Measurements from ENCODE around the gene RSRP1. TPM values are rescaled to one million over a fixed set of nuclear protein-coding genes. Genes with fewer than 3 reads are reported as not detected.

Gene RSRP1
- total and polyA plus RNA-seq, 2 experiments from 2014 or later, result 113 to 138 TPM

DNA sequence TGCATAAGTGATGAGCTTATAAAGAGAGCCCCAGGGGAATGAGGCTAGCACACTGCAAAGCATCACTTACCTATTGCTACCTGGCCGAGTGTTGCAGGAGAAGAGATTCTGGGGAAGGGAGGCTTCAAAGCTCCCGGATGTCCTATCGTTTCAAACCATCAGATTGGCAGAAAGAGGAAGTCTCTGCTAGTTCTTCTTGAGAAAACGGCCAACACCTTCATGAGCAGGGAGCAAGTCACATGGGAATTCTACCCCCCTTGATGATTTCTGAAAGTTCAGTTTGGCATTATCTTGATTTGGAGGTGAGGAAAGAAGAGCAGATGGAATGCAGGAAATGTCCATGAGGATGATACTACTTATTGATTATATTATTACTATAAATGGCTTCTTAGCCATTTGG lies 31.1 kb downstream of the RSRP1 start:
- Histone ChIP-seq H3F3A (ENCODE audit: insufficient read depth) (no peaks in the 10 kb centered on the region; the same call in 1 of the 2 replicates), H4K20me1 (ENCODE audit: insufficient read depth) (no peaks in the 10 kb centered on the region), H3K4me2 (ENCODE audit: unreplicated experiment) (no peak overlapping the region), H3K27me3 (replicated peaks; ENCODE audit: insufficient read depth) (no peaks in the 10 kb centered on the region), H3K4me3 (no peak overlapping the region), H3K36me3 (ENCODE audit: low read depth) (peaks cover under 1% of the 10 kb centered on the region; the same call in 1 of the 2 replicates), H3K9me3 (ENCODE audit: low read depth) (no peaks in the 10 kb centered on the region), H3K9ac (no peak overlapping the region), H3K27ac (no peak overlapping the region), H3K9me2 (ENCODE audit: insufficient read depth) (no peaks in the 10 kb centered on the region), H3K79me2 (ENCODE audit: insufficient read depth) (no peaks in the 10 kb centered on the region), H3K4me1 (ENCODE audit: insufficient read depth) (no peaks in the 10 kb centered on the region), H2AFZ (no peak overlapping the region)
- DNase-seq, result no peak
- in situ Hi-C loops (cut with MboI), result no loop called here
- no peak for TF ChIP-seq EZH2 (IDR thresholded peaks at IDR 0.05; ENCODE audit: insufficient read depth, poor library complexity, severe bottlenecking)
- no peak for TF ChIP-seq EZH2phosphoT487 (IDR thresholded peaks at IDR 0.05; ENCODE audit: insufficient read depth, low read depth)
- 91 to 94% methylated on average over 4 of the region's 4 CpGs for WGBS, 2 experiments (ENCODE audit: low coverage in 1 of 2, low lambda C conversion rate in 2 of 2, missing lambda C conversion rate in 2 of 2)

DNA sequence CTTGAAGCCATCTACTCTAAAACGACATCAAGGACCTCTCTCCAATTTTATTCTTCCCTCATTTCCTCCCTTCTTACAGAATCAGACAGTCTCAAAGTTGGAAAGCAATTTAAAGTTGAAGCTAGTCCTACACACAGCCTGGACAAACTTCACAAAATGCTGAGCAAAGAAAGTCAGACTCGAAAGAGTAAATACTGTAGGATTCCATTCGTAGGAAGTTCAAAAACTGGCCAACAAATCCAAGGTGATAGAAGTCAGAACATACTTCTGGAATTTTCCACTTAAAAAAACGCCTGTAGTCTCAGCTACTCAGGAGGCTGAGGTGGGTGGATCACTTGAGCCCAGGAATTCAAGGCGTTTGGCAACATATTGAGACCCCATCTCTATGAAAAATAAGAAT lies 34.5 kb downstream of the RSRP1 start:
- Histone ChIP-seq H3K27me3 (replicated peaks; ENCODE audit: insufficient read depth) (no peaks in the 10 kb centered on the region), H4K20me1 (ENCODE audit: insufficient read depth) (no peaks in the 10 kb centered on the region), H2AFZ (no peak overlapping the region), H3K36me3 (ENCODE audit: low read depth) (no peaks in the 10 kb centered on the region), H3K9ac (no peak overlapping the region), H3K9me2 (ENCODE audit: insufficient read depth) (no peaks in the 10 kb centered on the region), H3K4me1 (ENCODE audit: insufficient read depth) (no peaks in the 10 kb centered on the region), H3F3A (ENCODE audit: insufficient read depth) (no peaks in the 10 kb centered on the region), H3K4me2 (ENCODE audit: unreplicated experiment) (no peak overlapping the region), H3K27ac (no peak overlapping the region), H3K4me3 (no peak overlapping the region), H3K79me2 (ENCODE audit: insufficient read depth) (no peaks in the 10 kb centered on the region), H3K9me3 (ENCODE audit: low read depth) (no peaks in the 10 kb centered on the region)
- in situ Hi-C loops (cut with MboI), result no loop called here
- TF ChIP-seq EZH2phosphoT487 (IDR thresholded peaks at IDR 0.05; ENCODE audit: insufficient read depth, low read depth) (no peak), EZH2 (IDR thresholded peaks at IDR 0.05; ENCODE audit: insufficient read depth, poor library complexity, severe bottlenecking) (no peak)
- no peak for DNase-seq
- WGBS, 2 experiments (ENCODE audit: low coverage in 1 of 2, low lambda C conversion rate in 2 of 2, missing lambda C conversion rate in 2 of 2), result 68 to 69% methylated on average over 5 of the region's 5 CpGs

DNA sequence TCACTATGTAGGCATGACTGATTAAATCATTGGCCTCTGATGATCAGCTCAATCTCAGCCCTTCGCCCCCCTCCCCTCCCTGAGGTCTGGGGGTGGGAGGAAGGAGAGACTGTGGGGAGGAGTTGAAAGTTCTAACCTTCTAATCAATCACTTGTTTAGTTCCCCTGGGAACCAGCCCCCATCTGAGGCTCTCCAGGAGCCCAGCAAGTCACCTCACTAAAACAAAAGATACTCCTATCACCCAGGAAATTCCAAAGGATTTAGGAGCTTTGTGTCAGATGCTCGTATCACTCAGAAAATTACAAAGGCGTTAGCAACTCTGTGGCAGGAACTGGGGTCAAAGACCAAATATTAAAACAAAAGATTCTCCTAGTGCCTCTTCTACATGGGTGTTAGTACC lies 36.5 kb downstream of the RSRP1 start:
- Histone ChIP-seq H3K27ac (no peak overlapping the region), H3K4me1 (ENCODE audit: insufficient read depth) (no peaks in the 10 kb centered on the region), H3K9ac (no peak overlapping the region), H3K4me3 (no peak overlapping the region), H3K4me2 (ENCODE audit: unreplicated experiment) (no peak overlapping the region), H3K79me2 (ENCODE audit: insufficient read depth) (no peaks in the 10 kb centered on the region), H3K9me3 (ENCODE audit: low read depth) (no peaks in the 10 kb centered on the region), H3F3A (ENCODE audit: insufficient read depth) (no peaks in the 10 kb centered on the region), H3K36me3 (ENCODE audit: low read depth) (no peaks in the 10 kb centered on the region), H4K20me1 (ENCODE audit: insufficient read depth) (no peaks in the 10 kb centered on the region), H2AFZ (no peak overlapping the region), H3K27me3 (replicated peaks; ENCODE audit: insufficient read depth) (no peaks in the 10 kb centered on the region), H3K9me2 (ENCODE audit: insufficient read depth) (no peaks in the 10 kb centered on the region)
- WGBS, 2 experiments (ENCODE audit: low coverage in 1 of 2, low lambda C conversion rate in 2 of 2, missing lambda C conversion rate in 2 of 2), result 63 to 71% methylated on average over 3 of the region's 3 CpGs
- TF ChIP-seq EZH2phosphoT487 (IDR thresholded peaks at IDR 0.05; ENCODE audit: insufficient read depth, low read depth), result no peak
- no peak for TF ChIP-seq EZH2 (IDR thresholded peaks at IDR 0.05; ENCODE audit: insufficient read depth, poor library complexity, severe bottlenecking)
- in situ Hi-C loops (cut with MboI), result no loop called here
- DNase-seq, result no peak

DNA sequence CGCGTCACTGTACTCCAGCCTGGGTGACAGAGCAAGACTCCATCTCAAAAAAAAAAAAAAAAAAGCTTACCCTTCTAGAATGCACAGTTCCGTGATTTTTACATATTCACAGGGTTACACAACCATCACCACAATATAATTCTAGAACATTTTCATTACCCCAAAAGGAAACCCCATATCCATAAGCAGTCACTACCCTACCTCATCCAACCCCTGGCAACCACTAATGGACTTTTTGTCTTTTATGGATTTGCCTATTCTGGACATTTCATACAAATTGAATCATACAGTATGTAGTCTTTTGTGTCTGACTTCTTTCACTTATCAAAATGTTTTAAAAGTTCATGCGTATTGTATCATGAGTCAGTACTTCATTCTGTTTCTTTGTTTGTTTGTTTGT lies 37.7 kb downstream of the RSRP1 start:
- Histone ChIP-seq H3K9me2 (ENCODE audit: insufficient read depth) (no peaks in the 10 kb centered on the region), H3K9me3 (ENCODE audit: low read depth) (no peaks in the 10 kb centered on the region), H3K9ac (no peak overlapping the region), H3K27ac (no peak overlapping the region), H2AFZ (no peak overlapping the region), H3K36me3 (ENCODE audit: low read depth) (no peaks in the 10 kb centered on the region), H3F3A (ENCODE audit: insufficient read depth) (no peaks in the 10 kb centered on the region), H3K79me2 (ENCODE audit: insufficient read depth) (no peaks in the 10 kb centered on the region), H4K20me1 (ENCODE audit: insufficient read depth) (no peaks in the 10 kb centered on the region), H3K4me3 (no peak overlapping the region), H3K27me3 (replicated peaks; ENCODE audit: insufficient read depth) (no peaks in the 10 kb centered on the region), H3K4me1 (ENCODE audit: insufficient read depth) (0 out of 2 replicates have a peak, but pooled peaks cover 3% of the 10 kb centered on the region), H3K4me2 (ENCODE audit: unreplicated experiment) (no peak overlapping the region)
- no peak for DNase-seq
- TF ChIP-seq EZH2 (IDR thresholded peaks at IDR 0.05; ENCODE audit: insufficient read depth, poor library complexity, severe bottlenecking), result no peak
- no peak for TF ChIP-seq EZH2phosphoT487 (IDR thresholded peaks at IDR 0.05; ENCODE audit: insufficient read depth, low read depth)
- in situ Hi-C loops (cut with MboI), result loop anchor here (10.0 kb wide), 1 partner anchor 355 kb away; no protein-coding TSS in a partner anchor
- WGBS, 2 experiments (ENCODE audit: low coverage in 1 of 2, low lambda C conversion rate in 2 of 2, missing lambda C conversion rate in 2 of 2), result 94 to 97% methylated on average over 4 of the region's 4 CpGs
